ENCODE results near the gene CHST11.

GRCh38 chr12:104551313-104551931, 94.7 kb downstream of the CHST11 start:
- TF ChIP-seq CTCF (IDR thresholded peaks at IDR 0.05) (no peak), EP300 (IDR thresholded peaks at IDR 0.05) (no peak)

Data from sigmoid colon (tissue), 4 donors.